SK-N-SH (cell line): ENCODE data around the gene VTN. TPM values are rescaled to one million over a fixed set of nuclear protein-coding genes. Genes with fewer than 3 reads are reported as not detected.
A peak's percentile ranks its signal among the peaks of the same experiment; 100 is the strongest.

Experiments
- CTCF ChIA-PET: fragments of 300-600, 350-600 bp; formaldehyde crosslinking; extraction: SDS; loops from one replicate; lab custom pipeline; 2021; lab: Yijun Ruan, JAX
- POLR2A ChIA-PET: fragments of 350-600 bp; sonication (Branson Sonifier 250); formaldehyde crosslinking; extraction: SDS; loops from one replicate; lab custom pipeline; 2020; ENCODE audit warnings: antibody characterized with exemption, inconsistent platforms; lab: Yijun Ruan, JAX
- DNase-seq: peaks from one replicate; pipeline ENCODE4 v3.0.0; 2012
- H2AFZ ChIP-seq: fragments of 200-600 bp; sonication (generic); 2 replicates; pipeline ENCODE4 v1.8.1; 2016; ENCODE audit warnings: antibody characterized with exemption, mild to moderate bottlenecking, low read depth
- H3F3A ChIP-seq: fragments of 200-600 bp; sonication (generic); replicated peaks from 2 replicates; pipeline ENCODE3; 2016; ENCODE audit warnings: antibody characterized with exemption, mild to moderate bottlenecking; ENCODE audit not compliant: insufficient read depth
- H3K27ac ChIP-seq, 2 experiments: fragments of 200-500 bp in 1 of 2; fragments of 200-600 bp in 1 of 2; sonication (Bioruptor generic) in 1 of 2; sonication (generic), shearing (Covaris generic) in 1 of 2; 2 replicates each; pipeline versions ENCODE4 v1.5.1 to v1.6.1; 2014 to 2016; ENCODE audit warnings: low read depth in 2 of 2, inconsistent platforms in 1 of 2, low read length in 1 of 2, mild to moderate bottlenecking in 1 of 2, mixed read lengths in 1 of 2
- H3K27me3 ChIP-seq: fragments of 200-600 bp; sonication (generic), shearing (Covaris generic); 2 replicates; pipeline ENCODE4 v1.6.1; 2016; ENCODE audit warnings: mixed run types; ENCODE audit not compliant: insufficient read depth
- H3K36me3 ChIP-seq, 2 experiments: fragments of 200-500 bp in 1 of 2; fragments of 200-600 bp in 1 of 2; sonication (Bioruptor generic) in 1 of 2; sonication (generic) in 1 of 2; replicated peaks in 1 of 2; 2 replicates each; pipeline versions ENCODE3 to v1.5.1; 2014 to 2016; ENCODE audit warnings: low read length in 1 of 2, mild to moderate bottlenecking in 1 of 2; ENCODE audit not compliant: insufficient read depth in 2 of 2, control insufficient read depth in 1 of 2
- H3K4me1 ChIP-seq, 2 experiments: fragments of 200-500 bp in 1 of 2; fragments of 200-600 bp in 1 of 2; sonication (Bioruptor generic) in 1 of 2; sonication (generic), shearing (Covaris generic) in 1 of 2; 2 replicates each; pipeline versions ENCODE4 v1.5.1 to v1.6.1; 2014 to 2016; ENCODE audit warnings: low read depth in 1 of 2, low read length in 1 of 2, mixed run types in 1 of 2; ENCODE audit not compliant: insufficient read depth in 2 of 2, control insufficient read depth in 1 of 2
- H3K4me2 ChIP-seq: fragments of 200-600 bp; sonication (generic), shearing (Covaris generic); 2 replicates; pipeline ENCODE4 v1.6.1; 2017; ENCODE audit warnings: mixed run types
- H3K4me3 ChIP-seq, 2 experiments: fragments of 200-500 bp in 1 of 2; fragments of 200-600 bp in 1 of 2; sonication (Bioruptor generic) in 1 of 2; sonication (generic), shearing (Covaris generic) in 1 of 2; 2 replicates each; pipeline versions ENCODE4 v1.5.1 to v1.8.1; 2014 to 2016; ENCODE audit warnings: low read depth in 2 of 2, inconsistent platforms in 1 of 2, low read length in 1 of 2, mild to moderate bottlenecking in 1 of 2, mixed read lengths in 1 of 2, moderate library complexity in 1 of 2
- H3K79me2 ChIP-seq: fragments of 200-600 bp; sonication (generic); 2 replicates; pipeline ENCODE4 v1.8.1; 2017; ENCODE audit warnings: mild to moderate bottlenecking; ENCODE audit not compliant: insufficient read depth
- H3K9ac ChIP-seq: fragments of 200-600 bp; sonication (generic); 2 replicates; pipeline ENCODE4 v1.6.1; 2017; ENCODE audit warnings: mixed run types
- H3K9me2 ChIP-seq: fragments of 200-600 bp; sonication (generic); 2 replicates; pipeline ENCODE4 v1.6.1; 2017; ENCODE audit warnings: mixed run types
- H3K9me3 ChIP-seq: fragments of 200-600 bp; sonication (generic); 2 replicates; pipeline ENCODE4 v1.6.1; 2017; ENCODE audit warnings: mixed run types, mild to moderate bottlenecking, moderate library complexity
- H4K20me1 ChIP-seq: fragments of 200-600 bp; sonication (generic); 2 replicates; pipeline ENCODE4 v1.6.1; 2017; ENCODE audit warnings: mild to moderate bottlenecking, mixed run types; ENCODE audit not compliant: insufficient read depth
- CHD2 ChIP-seq: fragments of 150-350 bp; IDR thresholded peaks from 2 replicates; pipeline ENCODE4 v1.6.1; 2018; ENCODE audit warnings: low read length; ENCODE audit not compliant: partially characterized antibody
- CTCF ChIP-seq: fragments of 200-600 bp; sonication (generic); IDR thresholded peaks from 2 replicates; pipeline ENCODE4 v1.6.1; 2017; ENCODE audit warnings: antibody characterized with exemption, mild to moderate bottlenecking, moderate library complexity
- EP300 ChIP-seq, 2 experiments: IDR thresholded peaks; 2 replicates each; pipeline versions ENCODE4 v1.4.0 to v1.6.1; 2012; ENCODE audit warnings: borderline replicate concordance in 1 of 2, low read depth in 1 of 2, low read length in 1 of 2
- FOXJ3 ChIP-seq: sonication (generic); formaldehyde crosslinking; IDR thresholded peaks from 2 replicates; pipeline ENCODE4 v1.5.1; 2020; ENCODE audit warnings: mild to moderate bottlenecking, missing genetic modification reagents
- MAX ChIP-seq: IDR thresholded peaks from 2 replicates; pipeline ENCODE4 v1.4.0; 2012; ENCODE audit warnings: low read depth
- MEF2A ChIP-seq: IDR thresholded peaks from 2 replicates; pipeline ENCODE4 v1.4.0; 2012; ENCODE audit warnings: low read depth, borderline replicate concordance
- MXI1 ChIP-seq: IDR thresholded peaks from 2 replicates; pipeline ENCODE4 v1.6.1; 2012; ENCODE audit warnings: mild to moderate bottlenecking, low read depth, low read length, improper control_type of control experiment
- NFIC ChIP-seq: IDR thresholded peaks from 2 replicates; pipeline ENCODE4 v1.4.0; 2012; ENCODE audit warnings: borderline replicate concordance
- PBX3 ChIP-seq: IDR thresholded peaks from 2 replicates; pipeline ENCODE4; 2012
- POLR2AphosphoS5 ChIP-seq: IDR thresholded peaks from 2 replicates; pipeline ENCODE4 v1.6.1; 2012; ENCODE audit warnings: low read depth, low read length
- RAD21 ChIP-seq: IDR thresholded peaks from 2 replicates; pipeline ENCODE4 v1.6.1; 2012; ENCODE audit warnings: mild to moderate bottlenecking, low read length
- RCOR1 ChIP-seq: fragments of 150-350 bp; IDR thresholded peaks from 2 replicates; pipeline ENCODE4 v1.6.1; 2017; ENCODE audit warnings: antibody characterized with exemption, low read length
- RXRA ChIP-seq: IDR thresholded peaks from 2 replicates; pipeline ENCODE4 v1.4.0; 2012; ENCODE audit warnings: low read depth, mild to moderate bottlenecking, borderline replicate concordance
- SIN3A ChIP-seq: IDR thresholded peaks from 2 replicates; pipeline ENCODE4 v1.6.1; 2012; ENCODE audit warnings: low read depth, mild to moderate bottlenecking, low read length, moderate library complexity, borderline replicate concordance
- SMC3 ChIP-seq: IDR thresholded peaks from 2 replicates; pipeline ENCODE4 v1.6.1; 2012; ENCODE audit warnings: low read depth, low read length, improper control_type of control experiment
- USF1 ChIP-seq: IDR thresholded peaks from 2 replicates; pipeline ENCODE4 v1.4.0; 2012; ENCODE audit warnings: low read depth, borderline replicate concordance
- WGBS: methylation state at CpG from one replicate; pipeline ENCODE4 v1.1.6; 2017; ENCODE audit warnings: low lambda C conversion rate; 5-methylcytosine and 5-hydroxymethylcytosine counted together
- polyA plus RNA-seq, 3 experiments: library from polyadenylated mRNA; depleted of rRNA; stranded (reverse); fragments of >200 nt; gene quantifications; 2 replicates each; pipeline ENCODE4 v1.2.3, GENCODE V29; 2012

Gene VTN
- polyA plus RNA-seq, 1 of the 3 experiments (the other 2 are of a cell fraction): 1.2 TPM

- peaks cover 4 to 18% of the 10 kb centered on the region in 2 experiments for H3K36me3 ChIP-seq
- DNase-seq: no peak
- H3K4me1 ChIP-seq: peaks cover 7 to 14% of the 10 kb centered on the region in 2 experiments; a peak in 2 of 4 replicates
- POLR2A ChIA-PET: interaction anchor here (1.0 to 1.8 kb wide), 2 partner anchors 24 to 45 kb away, joined by 3 to 11 read pairs; partner anchors contain the start of genes SLC46A1 and TNFAIP1
- H3K4me3 ChIP-seq: no peak overlapping the region
- no peak overlapping the region for H3K9ac ChIP-seq
- no peak overlapping the region for H2AFZ ChIP-seq
- H3K27me3 ChIP-seq: no peaks in the 10 kb centered on the region
- peaks cover 28% of the 10 kb centered on the region; the same call in 1 of the 2 replicates for H3K79me2 ChIP-seq
- H3K27ac ChIP-seq: no peak overlapping the region; a peak in 1 of 4 replicates
- no peaks in the 10 kb centered on the region for H3K9me2 ChIP-seq
- H3F3A ChIP-seq: no peaks in the 10 kb centered on the region
- no peaks in the 10 kb centered on the region for H3K9me3 ChIP-seq
- CTCF ChIA-PET: interaction anchor here (1.1 to 1.4 kb wide), 3 partner anchors 11 to 24 kb away, joined by 3 to 6 read pairs (median 3); partner anchors contain the start of genes SLC46A1 and VTN
- TF ChIP-seq POLR2AphosphoS5 (no peak), SMC3 (no peak)
- 96% methylated on average over 70 of the region's 72 CpGs for WGBS
- peaks cover 23% of the 10 kb centered on the region; the same call in 1 of the 2 replicates for H4K20me1 ChIP-seq
- no peak overlapping the region for H3K4me2 ChIP-seq
Observed at GRCh38 chr17:28381141-28381825, 11.2 kb upstream of the VTN start.

GRCh38 chr17:28379814-28380801, 10.0 kb upstream of the VTN start:
- no peak overlapping the region for H3K4me3 ChIP-seq
- peaks cover 30% of the 10 kb centered on the region; the same call in 1 of the 2 replicates for H4K20me1 ChIP-seq
- CTCF ChIA-PET: interaction anchor here (0.6 to 1.4 kb wide), 4 partner anchors 10 to 25 kb away, joined by 3 to 6 read pairs (median 3); partner anchors contain the start of genes SLC46A1 and VTN
- no peak for TF ChIP-seq RAD21
- TF ChIP-seq USF1: no peak
- TF ChIP-seq EP300 (IDR thresholded peaks at IDR 0.05; ENCODE audit: borderline replicate concordance in 1 of 2, low read depth in 1 of 2, low read length in 1 of 2): peak in 1 of 2 experiments; percentile 30; a peak in 1 of 4 replicates
- TF ChIP-seq SIN3A: no peak
- TF ChIP-seq CHD2: no peak
- TF ChIP-seq RCOR1: no peak
- TF ChIP-seq SMC3: no peak
- TF ChIP-seq MAX: no peak
- no peak for TF ChIP-seq CTCF
- TF ChIP-seq FOXJ3 (CRISPR knock-in tag): peak; percentile 64; the same call in 1 of the 2 replicates
- no peak for TF ChIP-seq PBX3
- TF ChIP-seq MEF2A: no peak
- peak; percentile 44; the same call in 1 of the 2 replicates for TF ChIP-seq MXI1
- TF ChIP-seq POLR2AphosphoS5: no peak
- no peak for TF ChIP-seq NFIC
- no peak for TF ChIP-seq RXRA

More at GRCh38 chr17:28379814-28380801, 10.0 kb upstream of the VTN start:
- Histone ChIP-seq H3K4me2 (no peak overlapping the region; the same call in 1 of the 2 replicates), H3K79me2 (peaks cover 39% of the 10 kb centered on the region; the same call in 1 of the 2 replicates), H2AFZ (no peak overlapping the region), H3K4me1 (peaks cover 7 to 14% of the 10 kb centered on the region in 2 experiments; a peak in 2 of 4 replicates), H3K27ac (peak overlapping the region in 1 of 2 experiments; percentile 50; a peak in 2 of 4 replicates), H3F3A (no peaks in the 10 kb centered on the region), H3K9ac (no peak overlapping the region), H3K9me3 (no peaks in the 10 kb centered on the region), H3K36me3 (peaks cover 4 to 12% of the 10 kb centered on the region in 2 experiments), H3K27me3 (no peaks in the 10 kb centered on the region), H3K9me2 (no peaks in the 10 kb centered on the region)
- POLR2A ChIA-PET: interaction anchor here (1.0 to 1.8 kb wide), 3 partner anchors 17 to 44 kb away, joined by 3 to 11 read pairs (median 3); partner anchors contain the start of genes SLC46A1 and TNFAIP1
- WGBS: 63% methylated on average over 10 of the region's 10 CpGs
- DNase-seq: peak; percentile 76
